NCI-H226 (cell line): Measurements from ENCODE around the gene MARS1.
"Not testable (repeated sequence)": the region's sequence is repeated elsewhere in the genome, so short reads cannot be mapped to it uniquely, and the experiment has no call there.

Experiments used
- DNase-seq: peaks from one replicate; pipeline ENCODE4 v3.0.0-alpha.2; 2015

MARS1 gene

GRCh38 chr12:57474430-57474829, 13.4 kb upstream of the MARS1 start:
- no peak for DNase-seq

DNA sequence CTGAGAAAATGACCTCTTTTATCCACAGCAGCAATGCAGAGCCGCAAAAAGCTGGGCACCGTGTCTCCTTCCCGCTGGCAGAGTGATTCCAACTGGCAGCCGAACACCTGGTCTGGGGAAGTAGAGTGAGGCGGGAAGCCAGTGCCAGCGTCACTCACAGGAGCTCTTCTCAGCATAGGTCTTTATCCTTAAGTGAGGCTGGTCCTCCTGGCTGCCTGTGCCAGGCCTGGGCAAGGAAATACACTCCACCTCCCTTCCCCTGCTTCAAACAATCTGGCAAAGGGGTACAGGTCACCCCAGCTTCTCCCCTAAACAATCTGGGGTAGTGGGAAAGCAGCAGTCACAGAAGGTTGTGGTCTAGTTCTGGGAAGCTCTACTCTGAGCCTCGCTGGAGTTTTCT, 13.0 kb upstream of the MARS1 start:
- DNase-seq = no peak

- no peak for DNase-seq
Measured at GRCh38 chr12:57475271-57476161, 12.4 kb upstream of the MARS1 start.

- DNase-seq = no peak
Measured at GRCh38 chr12:57476162-57476992, 11.5 kb upstream of the MARS1 start.

GRCh38 chr12:57476993-57477709, 10.7 kb upstream of the MARS1 start:
- no peak for DNase-seq

DNA sequence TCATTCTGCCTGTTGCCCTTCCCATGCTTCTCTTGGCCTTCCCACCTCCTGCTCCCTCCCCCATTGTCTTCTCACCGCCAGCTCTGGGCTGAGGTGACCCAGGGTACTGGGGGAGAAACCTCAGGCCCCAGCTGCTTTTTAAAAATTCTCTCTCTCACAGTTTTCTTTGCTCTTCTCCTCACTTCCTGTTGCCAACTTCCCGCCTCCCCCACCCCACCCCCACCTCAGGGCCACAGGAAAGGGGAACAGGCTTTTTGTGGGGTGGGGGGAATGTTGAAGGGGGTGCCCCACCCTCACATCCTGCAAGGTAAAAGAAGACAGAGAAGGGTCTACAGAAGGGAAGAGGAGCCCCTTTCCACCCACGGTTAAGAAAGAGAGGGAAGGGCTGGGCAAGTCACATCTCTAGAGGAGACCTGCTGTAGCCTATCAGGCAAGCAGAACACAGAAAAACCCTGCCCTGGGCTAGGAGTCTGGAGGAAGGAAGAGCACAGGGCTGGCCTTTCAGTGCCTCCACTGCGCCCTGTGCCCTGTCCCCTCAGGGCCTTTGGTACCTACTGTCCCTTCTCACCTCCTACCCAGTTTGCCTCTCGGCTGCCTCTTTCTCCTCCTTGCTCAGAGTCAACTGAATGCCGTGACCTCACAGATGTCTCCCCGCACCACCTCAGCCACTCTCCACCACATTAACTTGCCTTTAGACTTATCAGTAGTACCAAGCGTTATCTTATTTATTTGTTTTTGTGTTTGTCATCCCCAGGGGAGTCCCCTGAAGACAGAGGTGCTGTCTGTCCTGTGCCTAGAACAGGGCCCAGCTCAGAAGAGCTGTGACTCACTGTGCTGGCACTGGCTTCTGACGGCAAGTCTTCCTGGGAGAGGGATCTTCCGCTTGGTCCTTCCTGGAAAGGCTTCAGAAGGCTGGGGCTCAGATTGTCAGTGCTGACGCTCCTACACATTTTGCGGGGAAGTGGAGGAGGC, 9.9 kb upstream of the MARS1 start:
- peak; percentile 55 for DNase-seq

- no peak for DNase-seq
Measured at GRCh38 chr12:57479043-57479375, 8.9 kb upstream of the MARS1 start.

DNA sequence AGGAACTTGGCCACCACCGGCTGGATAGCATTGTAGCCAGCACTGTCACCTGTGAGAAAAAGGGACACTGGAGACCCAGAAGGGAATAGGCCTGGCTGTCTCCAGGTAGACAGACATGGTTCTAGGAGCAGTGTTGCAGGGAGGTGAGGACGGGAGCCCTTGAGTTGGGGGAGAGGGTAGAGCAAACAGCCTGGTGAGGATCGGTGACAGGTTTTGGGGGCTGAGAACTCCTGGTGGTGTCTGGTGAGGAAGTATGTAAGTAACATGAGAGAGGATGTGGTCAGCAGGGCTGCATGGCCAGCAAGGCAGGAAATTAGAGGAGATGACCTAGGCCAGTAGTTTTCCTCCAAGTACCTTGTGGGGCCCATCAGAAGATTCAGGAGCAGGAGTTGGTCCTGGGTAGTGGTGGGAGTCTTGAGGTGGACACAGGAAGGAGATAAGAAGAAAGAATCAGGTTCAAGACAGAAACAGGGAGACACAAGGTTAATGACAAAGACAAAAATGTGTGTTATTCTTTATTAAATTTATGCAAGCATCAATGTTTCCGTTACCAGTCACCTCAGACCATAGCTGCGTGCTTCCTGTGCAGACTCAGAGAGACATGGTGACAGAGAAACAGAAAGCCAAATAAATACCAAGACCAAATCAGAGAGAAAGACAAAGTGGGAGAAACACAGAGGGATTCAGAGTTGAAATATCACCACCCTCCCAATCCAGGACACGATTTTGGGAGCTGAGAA, 8.3 kb upstream of the MARS1 start, which contains the start of gene ARHGAP9:
Gene ARHGAP9, minus strand, starts transcription at position 491 of the 740 bp plus-strand sequence. Its CDS starts 460 bp downstream, at position 31.
- DNase-seq = peak; percentile 31

GRCh38 chr12:57481671-57482070, 6.2 kb upstream of the MARS1 start:
- no peak for DNase-seq

DNA sequence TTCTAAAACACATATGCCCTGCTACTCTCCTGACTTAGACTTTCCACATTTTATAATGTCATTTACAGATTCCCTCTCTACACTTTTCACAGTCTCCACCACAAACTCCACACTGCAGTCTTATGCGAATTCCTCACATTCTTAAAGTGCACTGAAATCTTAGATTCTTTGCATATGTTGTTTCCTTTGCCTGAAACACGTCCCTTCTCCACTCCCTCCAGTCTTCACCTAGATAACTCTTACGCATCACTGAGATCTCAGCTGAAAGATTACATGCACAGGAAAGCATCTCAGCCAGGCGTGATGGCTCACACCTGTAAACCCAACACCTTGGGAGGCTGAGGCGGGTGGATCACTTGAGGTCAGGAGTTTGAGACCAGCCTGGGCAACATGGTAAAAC, 4.4 kb upstream of the MARS1 start:
- DNase-seq = peak; percentile 79

GRCh38 chr12:57485695-57486094, 2.2 kb upstream of the MARS1 start:
- DNase-seq = no peak

DNA sequence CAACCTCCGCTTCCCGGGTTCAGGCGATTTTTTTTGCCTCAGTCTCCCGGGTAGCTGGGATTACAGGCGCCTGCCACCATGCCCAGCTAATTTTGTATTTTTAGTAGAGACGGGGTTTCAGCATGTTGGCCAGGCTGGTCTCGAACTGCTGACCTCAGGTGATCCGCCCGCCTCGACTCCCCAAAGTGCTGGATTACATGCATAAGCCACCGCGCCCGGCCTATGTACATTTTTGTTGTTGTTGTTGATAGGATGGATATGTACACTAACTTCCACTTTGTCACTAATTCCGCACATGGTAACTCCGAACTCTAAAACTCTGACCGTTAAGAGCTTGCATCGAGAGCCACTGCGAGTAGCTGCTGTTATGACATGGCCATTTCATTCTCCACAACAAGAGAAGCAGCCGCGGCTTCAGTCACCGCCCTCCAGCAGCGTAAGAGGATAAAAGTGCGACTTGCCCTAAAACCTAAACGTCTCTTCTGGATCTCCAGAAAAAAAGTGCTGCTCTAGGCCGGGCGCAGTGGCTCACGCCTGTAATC, 742 bp upstream of the MARS1 start:
- no peak for DNase-seq

GRCh38 chr12:57488402-57489156, 711 bp downstream of the MARS1 start:
- DNase-seq = no peak

GRCh38 chr12:57489157-57489641, 1.3 kb downstream of the MARS1 start:
- DNase-seq = no peak

DNA sequence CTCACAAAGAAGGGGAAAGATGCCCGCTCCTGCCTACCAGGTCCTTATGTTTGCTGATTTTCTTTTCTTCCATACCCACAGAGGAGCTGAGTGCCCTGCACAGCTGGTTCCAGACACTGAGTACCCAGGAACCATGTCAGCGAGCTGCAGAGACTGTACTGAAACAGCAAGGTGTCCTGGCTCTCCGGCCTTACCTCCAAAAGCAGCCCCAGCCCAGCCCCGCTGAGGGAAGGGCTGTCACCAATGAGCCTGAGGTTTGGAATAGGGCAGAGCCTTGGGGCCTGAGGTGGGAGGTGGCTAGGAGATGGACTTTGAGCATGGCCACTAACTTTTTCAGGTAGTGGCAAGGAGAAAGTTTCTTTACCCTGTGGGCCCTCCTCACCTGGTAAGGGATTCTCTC, 2.3 kb downstream of the MARS1 start:
- no peak for DNase-seq

GRCh38 chr12:57491393-57492280, 3.8 kb downstream of the MARS1 start:
- no peak for DNase-seq

DNA sequence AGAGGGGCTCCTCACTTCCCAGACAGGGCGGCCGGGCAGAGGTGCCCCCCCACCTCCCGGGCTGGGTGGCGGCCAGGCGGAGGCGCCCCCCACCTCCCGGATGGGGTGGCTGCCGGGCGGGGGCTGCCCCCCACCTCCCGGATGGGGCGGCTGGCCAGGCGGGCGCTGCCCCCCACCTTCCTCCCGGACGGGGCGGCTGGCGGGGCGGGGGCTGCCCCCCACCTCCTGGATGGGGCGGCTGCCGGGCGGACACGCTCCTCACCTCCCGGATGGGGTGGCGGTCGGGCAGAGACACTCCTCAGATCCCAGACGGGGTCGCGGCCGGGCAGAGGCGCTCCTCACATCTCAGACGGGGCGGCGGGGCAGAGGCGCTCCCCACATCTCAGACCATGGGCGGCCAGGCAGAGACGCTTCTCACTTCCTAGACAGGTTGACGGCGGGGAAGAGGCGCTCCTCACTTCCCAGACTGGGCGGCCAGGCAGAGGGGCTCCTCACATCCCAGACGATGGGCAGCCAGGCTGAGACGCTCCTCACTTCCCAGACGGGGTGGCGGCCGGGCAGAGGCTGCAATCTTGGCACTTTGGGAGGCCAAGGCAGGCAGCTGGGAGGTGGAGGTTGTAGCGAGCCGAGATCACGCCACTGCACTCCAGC, 7.3 kb downstream of the MARS1 start:
- DNase-seq = not testable (repeated sequence)

- no peak for DNase-seq
Measured at GRCh38 chr12:57496822-57497221, 9.0 kb downstream of the MARS1 start.
